ENCODE results near the gene CST3.

- TF ChIP-seq CTCF (tag by site-specific recombination; IDR thresholded peaks at IDR 0.05) = no peak
- no peak for TF ChIP-seq ZNF121 (tag by site-specific recombination; IDR thresholded peaks at IDR 0.05)
- TF ChIP-seq ZNF548 (tag by site-specific recombination; IDR thresholded peaks at IDR 0.05) = no peak
These were observed 33.7 kb upstream of the CST3 start for GRCh38 chr20:23671479-23671878.
